HepG2 (cell line): Measurements from ENCODE around the gene SLC25A23. TPM values are rescaled to one million over a fixed set of nuclear protein-coding genes. Genes with fewer than 3 reads are reported as not detected.

Source experiments
- ATAC-seq: fragments of 200-7000 bp; cut with Tn5 transposase; 3 replicates; pipeline ENCODE4 v1.9.1; 2020; ENCODE audit warnings: mild to moderate bottlenecking, moderate library complexity
- BruUV-seq: library from RNA; stranded (reverse); fragments of 400-500 nt; replicated peaks from 2 replicates; lab custom pipeline; 2021; lab: Mats Ljungman, UMichigan
- CTCF ChIA-PET: fragments of 300-600 bp; formaldehyde crosslinking; extraction: SDS; loops from one replicate; lab custom pipeline; 2021; ENCODE audit warnings: low total read pairs, inconsistent platforms, low intra/inter-chr PET ratio; lab: Yijun Ruan, JAX
- POLR2A ChIA-PET: fragments of 350-600 bp; sonication (Branson Sonifier 250); formaldehyde crosslinking; loops from one replicate; lab custom pipeline; 2020; ENCODE audit warnings: antibody characterized with exemption, inconsistent platforms; lab: Yijun Ruan, JAX
- DNase-seq: peaks from one replicate; pipeline ENCODE4 v3.0.0-alpha.2; 2015; ENCODE audit warnings: low spot score
- FAIRE-seq: peaks from 3 replicates; lab custom pipeline; 2011; peaks lifted over from hg19 to GRCh38; lab: Jason Lieb, UNC
- H2AFZ ChIP-seq: one replicate; pipeline ENCODE4 v1.6.1; 2011; ENCODE audit warnings: low read length, inconsistent platforms
- H3K27ac ChIP-seq: fragments of 300-600 bp; 3 replicates; pipeline ENCODE4 v1.8.0; 2011; ENCODE audit warnings: mixed run types, mild to moderate bottlenecking, mixed read lengths, low read length, inconsistent platforms; ENCODE audit not compliant: insufficient read depth; ENCODE audit errors: extremely low read length
- H3K27me3 ChIP-seq, 2 experiments: fragments of 200-600 bp in 1 of 2; 2 replicates in 1 of 2; 3 replicates in 1 of 2; pipeline versions ENCODE4 v1.6.0 to v1.8.0; 2011; ENCODE audit warnings: low read length in 2 of 2, mild to moderate bottlenecking in 2 of 2, moderate library complexity in 2 of 2, inconsistent platforms in 1 of 2; ENCODE audit not compliant: insufficient read depth in 2 of 2, control insufficient read depth in 1 of 2
- H3K36me3 ChIP-seq, 2 experiments: fragments of 200-600 bp in 1 of 2; replicated peaks in 1 of 2; 2 replicates in 1 of 2; 3 replicates in 1 of 2; pipeline versions ENCODE4 v1.5.1 to v1.8.0; 2011; ENCODE audit warnings: low read length in 2 of 2, inconsistent platforms in 1 of 2; ENCODE audit not compliant: insufficient read depth in 2 of 2, control insufficient read depth in 1 of 2
- H3K4me1 ChIP-seq: 2 replicates; pipeline ENCODE4 v1.5.1; 2012; ENCODE audit warnings: low read length, inconsistent platforms; ENCODE audit not compliant: insufficient read depth
- H3K4me2 ChIP-seq: 2 replicates; pipeline ENCODE4 v1.6.0; 2011; ENCODE audit warnings: low read depth, low read length, inconsistent platforms
- H3K4me3 ChIP-seq, 3 experiments: fragments of 200-600 bp in 1 of 3; sonication (generic), shearing (Covaris generic) in 1 of 3; replicated peaks in 1 of 3; 2 replicates each; pipeline ENCODE4 v1.5.1; 2011 to 2016; ENCODE audit warnings: low read length in 3 of 3, inconsistent platforms in 2 of 3, low read depth in 2 of 3, mild to moderate bottlenecking in 2 of 3, control low read depth in 1 of 3, mixed read lengths in 1 of 3; ENCODE audit not compliant: insufficient read depth in 1 of 3
- H3K79me2 ChIP-seq: one replicate; pipeline ENCODE4 v1.6.1; 2011; ENCODE audit warnings: low read length, inconsistent platforms; ENCODE audit not compliant: insufficient read depth
- H3K9ac ChIP-seq: 2 replicates; pipeline ENCODE4 v1.6.0; 2011; ENCODE audit warnings: mild to moderate bottlenecking, low read depth, low read length, inconsistent platforms; ENCODE audit not compliant: insufficient read depth
- H3K9me3 ChIP-seq: 2 replicates; pipeline ENCODE4 v1.5.1; 2012; ENCODE audit warnings: mild to moderate bottlenecking, low read length
- H4K20me1 ChIP-seq: 2 replicates; pipeline ENCODE4 v1.6.0; 2011; ENCODE audit warnings: inconsistent platforms, mild to moderate bottlenecking, low read length, moderate library complexity; ENCODE audit not compliant: insufficient read depth
- MBD4 ChIP-seq: IDR thresholded peaks from 2 replicates; pipeline ENCODE4 v1.6.1; 2012; ENCODE audit warnings: low read length, inconsistent platforms, borderline replicate concordance
- PHF20 ChIP-seq: sonication (generic); formaldehyde crosslinking; IDR thresholded peaks from 2 replicates; pipeline ENCODE4 v1.5.0; 2020; ENCODE audit warnings: mild to moderate bottlenecking, missing genetic modification reagents
- ZBED4 ChIP-seq: sonication (generic); formaldehyde crosslinking; IDR thresholded peaks from 2 replicates; pipeline ENCODE4 v1.4.0; 2020; ENCODE audit warnings: missing genetic modification reagents, borderline replicate concordance
- ZSCAN21 ChIP-seq: sonication (generic); formaldehyde crosslinking; IDR thresholded peaks from 2 replicates; pipeline ENCODE4 v1.8.0; 2022; ENCODE audit warnings: mild to moderate bottlenecking, missing genetic modification reagents, moderate library complexity, borderline replicate concordance
- ZSCAN29 ChIP-seq: sonication (generic); formaldehyde crosslinking; conservative IDR thresholded peaks from 2 replicates; pipeline ENCODE4 v1.4.0; 2020; ENCODE audit warnings: mild to moderate bottlenecking, missing genetic modification reagents
- WGBS: methylation state at CpG from one replicate; pipeline ENCODE4 v1.1.6; 2017; ENCODE audit warnings: low lambda C conversion rate; 5-methylcytosine and 5-hydroxymethylcytosine counted together
- in situ Hi-C: cut with HindIII; loops from 2 replicates; pipeline ENCODE4 v1.10.0; 2017; ENCODE audit warnings: low pct_unique_long_range_greater_than_20kb; ENCODE audit not compliant: extremely low pct_ligation_motif_present
- intact Hi-C: fragments of 100-400 bp; cut with micrococcal nuclease; formaldehyde crosslinking; loops from one replicate; pipeline ENCODE4 v1.10.0; 2022; ENCODE audit not compliant: unreplicated experiment
- polyA plus RNA-seq, 8 experiments: library from polyadenylated mRNA; depleted of rRNA in 3 of 8; stranded (reverse) in 7 of 8; unstranded in 1 of 8; fragments of >200 nt; fragmentation: Illumina TruSeq in 4 of 8; extraction: Trizol in 4 of 8; gene quantifications; 2 replicates each; pipeline versions ENCODE4 v1.2.1 to v1.2.3, GENCODE V29; 2011 to 2016; ENCODE audit warnings: low read depth in 4 of 8, missing spikeins in 1 of 8, mixed read lengths in 1 of 8; ENCODE audit not compliant: insufficient read depth in 1 of 8
- total RNA-seq, 5 experiments: library from RNA; depleted of rRNA; stranded (reverse); fragments of >200 nt; fragmentation: Illumina TruSeq; extraction: Trizol; gene quantifications; 2 replicates each; pipeline ENCODE4 v1.2.3, GENCODE V29; 2016; ENCODE audit warnings: low read depth in 1 of 5
- TF ChIP-seq, protein P1 (sequence below): sonication (generic); formaldehyde crosslinking; IDR thresholded peaks from 2 replicates; pipeline ENCODE4 v1.4.0; 2020; ENCODE audit warnings: missing genetic modification reagents

SLC25A23 gene
- total and polyA plus RNA-seq, 2 of the 13 experiments (the other 11 are each of a cell fraction or from before 2014, with no cell fraction given): 12.4 to 15.2 TPM

GRCh38 chr19:6425732-6426620 is 33.6 kb downstream of the SLC25A23 start (continued):
- no peak for TF ChIP-seq ZBED4 (CRISPR knock-in tag)
- TF ChIP-seq, all 625 proteins: peak for 23

DNA sequence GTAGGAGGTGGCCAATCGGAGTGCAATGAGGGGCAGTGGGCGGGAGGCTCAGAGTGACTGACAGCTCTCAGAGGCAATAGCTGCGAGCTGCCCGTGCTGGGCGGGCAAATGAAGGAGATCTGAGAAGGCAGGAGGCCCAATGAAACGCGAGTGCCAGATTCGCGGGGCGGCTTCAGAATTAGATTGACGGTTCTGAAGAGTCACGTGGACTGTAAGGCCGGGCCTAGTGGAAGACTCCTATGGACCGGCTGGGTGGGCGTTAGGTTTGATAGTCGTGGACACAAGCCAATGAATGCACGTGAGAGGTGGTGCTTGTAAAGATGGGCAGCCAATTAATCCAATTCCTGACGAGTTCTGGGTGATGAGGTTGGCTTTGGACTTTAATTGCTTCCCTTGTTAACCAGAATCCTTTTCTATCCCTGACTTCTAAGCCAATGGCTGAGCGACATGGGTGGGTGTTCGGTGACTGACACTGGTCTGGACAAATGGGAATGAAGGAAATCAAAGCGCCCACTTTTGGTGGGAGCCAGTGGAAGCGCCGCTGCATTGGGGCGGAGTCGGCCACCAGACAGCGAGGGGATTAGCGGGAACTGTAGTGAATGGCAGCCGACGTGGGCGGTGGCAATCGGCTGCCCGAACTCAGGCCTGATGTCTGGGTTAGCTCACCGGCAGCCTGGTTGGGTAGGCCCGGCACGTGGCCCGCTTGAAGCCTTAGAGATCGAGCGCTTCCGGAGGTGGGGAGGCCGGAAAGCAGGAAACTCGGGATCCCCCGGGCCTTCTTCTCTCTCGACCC is 34.5 kb downstream of the SLC25A23 start:
- H3K4me2 ChIP-seq: peak overlapping the region; percentile 43
- peak overlapping the region; percentile 52 for H3K9ac ChIP-seq
- BruUV-seq: no TSS peak
- H3K27ac ChIP-seq: peak overlapping the region; percentile 62
- H2AFZ ChIP-seq: peak overlapping the region; percentile 30
- peaks cover 38% of the 10 kb centered on the region for H4K20me1 ChIP-seq
- peak; percentile 100 for DNase-seq
- in situ Hi-C loops: no loop called here
- no peaks in the 10 kb centered on the region; a peak in 1 of 5 replicates for H3K27me3 ChIP-seq
- no peaks in the 10 kb centered on the region for H3K9me3 ChIP-seq
- POLR2A ChIA-PET: interaction anchor here (0.8 to 3.0 kb wide), 13 partner anchors 10 to 151 kb away, joined by 3 to 29 read pairs (median 5); partner anchors contain the start of genes ALKBH7, CLPP, GTF2F1 and SLC25A23
- peaks cover 33% of the 10 kb centered on the region for H3K4me1 ChIP-seq
- intact Hi-C loops: no loop called here
- peaks cover 15 to 25% of the 10 kb centered on the region in 2 experiments for H3K36me3 ChIP-seq
- peak; percentile 99 for FAIRE-seq
- H3K79me2 ChIP-seq: peaks cover 40% of the 10 kb centered on the region
- WGBS: 31% methylated on average over 35 of the region's 43 CpGs
- CTCF ChIA-PET: interaction anchor here (1.3 to 1.4 kb wide), 2 partner anchors 259 to 300 kb away, joined by 3 to 5 read pairs; no protein-coding TSS in a partner anchor
- H3K4me3 ChIP-seq: peak overlapping the region in 1 of 3 experiments; percentile 18; a peak in 1 of 6 replicates
- peak; percentile 93 for ATAC-seq
- TF ChIP-seq MBD4: no peak
- TF ChIP-seq ZSCAN29 (CRISPR knock-in tag): no peak
- TF ChIP-seq ZSCAN21 (CRISPR knock-in tag): no peak
- TF ChIP-seq PHF20 (CRISPR knock-in tag): peak; percentile 34; the same call in 1 of the 2 replicates
- TF ChIP-seq, protein P1, sequence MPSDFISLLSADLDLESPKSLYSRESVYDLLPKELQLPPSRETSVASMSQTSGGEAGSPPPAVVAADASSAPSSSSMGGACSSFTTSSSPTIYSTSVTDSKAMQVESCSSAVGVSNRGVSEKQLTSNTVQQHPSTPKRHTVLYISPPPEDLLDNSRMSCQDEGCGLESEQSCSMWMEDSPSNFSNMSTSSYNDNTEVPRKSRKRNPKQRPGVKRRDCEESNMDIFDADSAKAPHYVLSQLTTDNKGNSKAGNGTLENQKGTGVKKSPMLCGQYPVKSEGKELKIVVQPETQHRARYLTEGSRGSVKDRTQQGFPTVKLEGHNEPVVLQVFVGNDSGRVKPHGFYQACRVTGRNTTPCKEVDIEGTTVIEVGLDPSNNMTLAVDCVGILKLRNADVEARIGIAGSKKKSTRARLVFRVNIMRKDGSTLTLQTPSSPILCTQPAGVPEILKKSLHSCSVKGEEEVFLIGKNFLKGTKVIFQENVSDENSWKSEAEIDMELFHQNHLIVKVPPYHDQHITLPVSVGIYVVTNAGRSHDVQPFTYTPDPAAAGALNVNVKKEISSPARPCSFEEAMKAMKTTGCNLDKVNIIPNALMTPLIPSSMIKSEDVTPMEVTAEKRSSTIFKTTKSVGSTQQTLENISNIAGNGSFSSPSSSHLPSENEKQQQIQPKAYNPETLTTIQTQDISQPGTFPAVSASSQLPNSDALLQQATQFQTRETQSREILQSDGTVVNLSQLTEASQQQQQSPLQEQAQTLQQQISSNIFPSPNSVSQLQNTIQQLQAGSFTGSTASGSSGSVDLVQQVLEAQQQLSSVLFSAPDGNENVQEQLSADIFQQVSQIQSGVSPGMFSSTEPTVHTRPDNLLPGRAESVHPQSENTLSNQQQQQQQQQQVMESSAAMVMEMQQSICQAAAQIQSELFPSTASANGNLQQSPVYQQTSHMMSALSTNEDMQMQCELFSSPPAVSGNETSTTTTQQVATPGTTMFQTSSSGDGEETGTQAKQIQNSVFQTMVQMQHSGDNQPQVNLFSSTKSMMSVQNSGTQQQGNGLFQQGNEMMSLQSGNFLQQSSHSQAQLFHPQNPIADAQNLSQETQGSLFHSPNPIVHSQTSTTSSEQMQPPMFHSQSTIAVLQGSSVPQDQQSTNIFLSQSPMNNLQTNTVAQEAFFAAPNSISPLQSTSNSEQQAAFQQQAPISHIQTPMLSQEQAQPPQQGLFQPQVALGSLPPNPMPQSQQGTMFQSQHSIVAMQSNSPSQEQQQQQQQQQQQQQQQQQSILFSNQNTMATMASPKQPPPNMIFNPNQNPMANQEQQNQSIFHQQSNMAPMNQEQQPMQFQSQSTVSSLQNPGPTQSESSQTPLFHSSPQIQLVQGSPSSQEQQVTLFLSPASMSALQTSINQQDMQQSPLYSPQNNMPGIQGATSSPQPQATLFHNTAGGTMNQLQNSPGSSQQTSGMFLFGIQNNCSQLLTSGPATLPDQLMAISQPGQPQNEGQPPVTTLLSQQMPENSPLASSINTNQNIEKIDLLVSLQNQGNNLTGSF (CRISPR knock-in tag): peak; percentile 61; the same call in 1 of the 2 replicates
